Measurements from ENCODE around the gene ETAA1.

Gene ETAA1

DNA sequence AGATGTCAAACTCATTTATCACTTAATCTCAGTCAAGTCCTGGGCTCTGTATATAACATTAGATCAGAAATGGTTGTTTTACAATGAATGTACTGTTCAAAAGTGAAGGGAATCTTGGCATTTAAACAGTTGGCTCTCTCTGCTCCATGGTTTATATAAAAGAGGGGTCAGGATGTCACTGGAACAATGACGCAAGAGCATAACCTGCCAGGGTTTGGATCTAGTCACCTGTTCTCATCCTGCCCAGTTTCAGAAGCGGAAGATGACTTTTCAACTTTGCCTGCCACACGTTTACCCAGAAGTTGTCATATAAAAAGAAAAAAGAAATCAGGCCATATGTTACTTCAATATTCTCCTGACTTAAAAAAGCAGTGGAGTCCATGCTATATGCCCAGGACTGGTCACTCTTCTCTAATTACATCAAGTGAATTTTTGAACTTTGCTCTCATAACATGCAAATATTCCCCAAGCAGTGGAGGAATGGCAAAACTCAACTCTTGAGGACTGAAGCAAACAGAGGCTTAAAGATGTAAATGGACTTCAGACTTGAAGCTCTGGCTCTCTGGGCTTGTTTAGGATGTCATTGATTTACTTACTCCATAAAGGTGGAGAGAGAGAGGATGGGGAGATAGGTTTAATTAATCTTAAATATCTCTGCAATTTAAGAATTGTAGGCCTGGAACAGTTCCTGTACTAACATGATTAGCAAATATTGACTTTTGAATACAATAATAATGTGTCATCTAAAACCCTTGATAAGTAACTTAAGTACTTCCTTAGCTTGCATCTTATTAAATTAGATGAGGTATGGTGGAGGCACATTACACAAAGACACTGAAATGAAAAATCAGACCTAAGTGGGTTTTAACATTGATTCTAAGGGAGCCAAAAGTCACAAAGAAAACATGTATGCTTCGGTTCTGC is 58.3 kb downstream of the ETAA1 start:
- Histone ChIP-seq H3K9ac (ENCODE audit: insufficient read length, low read depth) (no peak overlapping the region), H3K9me3 (ENCODE audit: insufficient read depth, low read length) (no peaks in the 10 kb centered on the region), H3K27me3 (ENCODE audit: insufficient read depth, insufficient read length) (no peaks in the 10 kb centered on the region), H3K4me1 (ENCODE audit: insufficient read depth, insufficient read length) (no peaks in the 10 kb centered on the region), H3K4me3 (ENCODE audit: insufficient read length, low read depth) (no peak overlapping the region), H3K36me3 (ENCODE audit: insufficient read depth, insufficient read length, low read length) (no peaks in the 10 kb centered on the region)
- TF ChIP-seq ZNF274 (IDR thresholded peaks at IDR 0.05; ENCODE audit: low read depth, low read length) (no peak), SUZ12 (IDR thresholded peaks at IDR 0.05; ENCODE audit: extremely low read depth, insufficient read depth, insufficient read length) (no peak), YY1 (IDR thresholded peaks at IDR 0.05; ENCODE audit: insufficient read depth, insufficient read length) (no peak)
- DNase-seq (ENCODE audit: low read depth, low spot score) = no peak

DNA sequence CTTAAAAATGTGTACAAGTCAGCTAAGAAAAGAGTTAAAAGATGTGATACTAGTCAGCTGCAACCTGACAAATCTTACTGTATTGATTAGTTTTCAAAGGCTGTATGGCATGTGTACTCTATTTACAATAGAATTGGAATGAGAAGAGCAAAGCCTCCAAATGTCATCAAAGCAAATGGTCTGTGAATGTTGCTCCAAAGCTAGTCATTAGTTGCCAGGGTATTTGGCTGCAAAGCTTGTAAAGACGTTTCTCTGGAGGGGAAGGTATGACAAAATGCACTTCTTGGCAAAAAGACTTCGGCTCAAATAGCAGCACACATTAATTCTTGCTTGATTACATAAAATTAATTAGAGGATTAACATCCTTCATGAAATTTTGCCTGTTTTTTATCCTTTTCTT is 59.3 kb downstream of the ETAA1 start:
- no peak overlapping the region for H3K9ac ChIP-seq (ENCODE audit: insufficient read length, low read depth)
- no peak for DNase-seq (ENCODE audit: low read depth, low spot score)
- H3K9me3 ChIP-seq (ENCODE audit: insufficient read depth, low read length) = no peaks in the 10 kb centered on the region
- TF ChIP-seq YY1 (IDR thresholded peaks at IDR 0.05; ENCODE audit: insufficient read depth, insufficient read length) (no peak), SUZ12 (IDR thresholded peaks at IDR 0.05; ENCODE audit: extremely low read depth, insufficient read depth, insufficient read length) (no peak), ZNF274 (IDR thresholded peaks at IDR 0.05; ENCODE audit: low read depth, low read length) (no peak)
- H3K36me3 ChIP-seq (ENCODE audit: insufficient read depth, insufficient read length, low read length) = no peaks in the 10 kb centered on the region
- H3K27me3 ChIP-seq (ENCODE audit: insufficient read depth, insufficient read length) = no peaks in the 10 kb centered on the region
- H3K4me1 ChIP-seq (ENCODE audit: insufficient read depth, insufficient read length) = no peaks in the 10 kb centered on the region
- no peak overlapping the region for H3K4me3 ChIP-seq (ENCODE audit: insufficient read length, low read depth)

DNA sequence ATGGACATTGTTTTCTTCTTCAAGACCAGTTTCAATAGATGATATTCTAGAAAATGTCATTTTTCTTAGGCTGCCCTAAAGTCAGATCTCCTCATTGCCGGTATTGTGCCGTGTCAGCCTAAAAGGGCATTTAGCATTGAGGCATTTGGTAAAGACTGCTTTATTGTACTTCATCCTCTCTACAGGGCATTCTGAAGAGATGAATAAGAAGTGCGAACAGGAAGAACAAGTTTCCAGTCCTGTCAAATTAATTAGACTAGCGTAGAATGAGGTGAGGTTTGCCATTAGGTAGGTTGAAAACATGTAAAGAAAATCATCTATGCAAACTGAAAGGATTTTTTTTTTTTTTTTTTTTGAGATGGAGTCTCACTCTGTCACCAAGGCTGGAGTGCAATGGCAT is 60.6 kb downstream of the ETAA1 start:
- H3K9me3 ChIP-seq (ENCODE audit: insufficient read depth, low read length) = no peaks in the 10 kb centered on the region
- no peak overlapping the region for H3K9ac ChIP-seq (ENCODE audit: insufficient read length, low read depth)
- H3K36me3 ChIP-seq (ENCODE audit: insufficient read depth, insufficient read length, low read length) = no peaks in the 10 kb centered on the region
- H3K4me1 ChIP-seq (ENCODE audit: insufficient read depth, insufficient read length) = no peaks in the 10 kb centered on the region
- no peak for DNase-seq (ENCODE audit: low read depth, low spot score)
- H3K4me3 ChIP-seq (ENCODE audit: insufficient read length, low read depth) = no peak overlapping the region
- no peaks in the 10 kb centered on the region for H3K27me3 ChIP-seq (ENCODE audit: insufficient read depth, insufficient read length)
- no peak for TF ChIP-seq ZNF274 (IDR thresholded peaks at IDR 0.05; ENCODE audit: low read depth, low read length)
- TF ChIP-seq SUZ12 (IDR thresholded peaks at IDR 0.05; ENCODE audit: extremely low read depth, insufficient read depth, insufficient read length) = no peak
- no peak for TF ChIP-seq YY1 (IDR thresholded peaks at IDR 0.05; ENCODE audit: insufficient read depth, insufficient read length)

DNA sequence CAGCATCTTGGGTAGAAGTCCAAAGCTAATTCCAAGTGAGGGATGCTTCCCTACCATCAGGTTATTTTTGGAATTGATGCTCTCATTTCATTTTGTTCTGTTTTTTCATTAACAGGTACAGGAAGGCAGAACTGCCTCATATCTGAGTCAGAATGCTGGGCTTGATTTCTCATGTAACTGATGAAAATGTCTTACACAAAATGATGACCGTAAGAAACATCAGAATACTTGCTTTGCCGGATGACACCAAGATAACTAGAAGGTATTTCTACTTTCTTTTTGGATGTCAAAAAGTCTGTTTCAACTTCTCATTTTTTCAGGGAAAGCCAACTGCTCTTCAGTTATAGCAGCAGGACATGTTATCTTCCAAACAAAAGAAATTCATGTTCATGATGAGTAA is 62.6 kb downstream of the ETAA1 start:
- Histone ChIP-seq H3K4me3 (ENCODE audit: insufficient read length, low read depth) (no peak overlapping the region), H3K9ac (ENCODE audit: insufficient read length, low read depth) (no peak overlapping the region), H3K4me1 (ENCODE audit: insufficient read depth, insufficient read length) (no peaks in the 10 kb centered on the region), H3K27me3 (ENCODE audit: insufficient read depth, insufficient read length) (no peaks in the 10 kb centered on the region), H3K36me3 (ENCODE audit: insufficient read depth, insufficient read length, low read length) (no peaks in the 10 kb centered on the region), H3K9me3 (ENCODE audit: insufficient read depth, low read length) (no peaks in the 10 kb centered on the region)
- no peak for TF ChIP-seq SUZ12 (IDR thresholded peaks at IDR 0.05; ENCODE audit: extremely low read depth, insufficient read depth, insufficient read length)
- TF ChIP-seq ZNF274 (IDR thresholded peaks at IDR 0.05; ENCODE audit: low read depth, low read length) = no peak
- TF ChIP-seq YY1 (IDR thresholded peaks at IDR 0.05; ENCODE audit: insufficient read depth, insufficient read length) = no peak
- no peak for DNase-seq (ENCODE audit: low read depth, low spot score)

Data from NT2/D1 (cell line).